Muscle layer of colon (tissue), 2 donors: ENCODE results near the gene IGFBP6.
"Not testable (repeated sequence)": the region's sequence is repeated elsewhere in the genome, so short reads cannot be mapped to it uniquely, and the experiment has no call there.

Experiments
- H3K27ac ChIP-seq: one replicate; pipeline ENCODE4 v1.7.0; 2013; ENCODE audit warnings: low read depth, mild to moderate bottlenecking, low read length, moderate library complexity
- H3K27me3 ChIP-seq, 2 donors: one replicate each; pipeline ENCODE4 v1.7.0; 2013; ENCODE audit warnings: low read length in 2 of 2, mild to moderate bottlenecking in 2 of 2; ENCODE audit not compliant: insufficient read depth in 2 of 2, control insufficient read depth in 1 of 2
- H3K36me3 ChIP-seq: one replicate; pipeline ENCODE4 v1.7.0; 2013; ENCODE audit warnings: mild to moderate bottlenecking, low read length; ENCODE audit not compliant: insufficient read depth
- H3K4me1 ChIP-seq: one replicate; pipeline ENCODE4 v1.7.0; 2013; ENCODE audit warnings: mild to moderate bottlenecking, low read length; ENCODE audit not compliant: insufficient read depth
- H3K4me3 ChIP-seq, 2 donors: one replicate each; pipeline ENCODE4 v1.7.0; 2013; ENCODE audit warnings: low read length in 2 of 2, low read depth in 1 of 2, mild to moderate bottlenecking in 1 of 2, moderate library complexity in 1 of 2
- H3K9ac ChIP-seq: one replicate; pipeline ENCODE4 v1.7.0; 2013; ENCODE audit warnings: low read length
- H3K9me3 ChIP-seq: one replicate; pipeline ENCODE4 v1.7.0; 2013; ENCODE audit warnings: mild to moderate bottlenecking, low read length
- donor health status: abdominal sarcoma.
- donor health status: Adenocarcinoma of cecum.

IGFBP6 gene

DNA sequence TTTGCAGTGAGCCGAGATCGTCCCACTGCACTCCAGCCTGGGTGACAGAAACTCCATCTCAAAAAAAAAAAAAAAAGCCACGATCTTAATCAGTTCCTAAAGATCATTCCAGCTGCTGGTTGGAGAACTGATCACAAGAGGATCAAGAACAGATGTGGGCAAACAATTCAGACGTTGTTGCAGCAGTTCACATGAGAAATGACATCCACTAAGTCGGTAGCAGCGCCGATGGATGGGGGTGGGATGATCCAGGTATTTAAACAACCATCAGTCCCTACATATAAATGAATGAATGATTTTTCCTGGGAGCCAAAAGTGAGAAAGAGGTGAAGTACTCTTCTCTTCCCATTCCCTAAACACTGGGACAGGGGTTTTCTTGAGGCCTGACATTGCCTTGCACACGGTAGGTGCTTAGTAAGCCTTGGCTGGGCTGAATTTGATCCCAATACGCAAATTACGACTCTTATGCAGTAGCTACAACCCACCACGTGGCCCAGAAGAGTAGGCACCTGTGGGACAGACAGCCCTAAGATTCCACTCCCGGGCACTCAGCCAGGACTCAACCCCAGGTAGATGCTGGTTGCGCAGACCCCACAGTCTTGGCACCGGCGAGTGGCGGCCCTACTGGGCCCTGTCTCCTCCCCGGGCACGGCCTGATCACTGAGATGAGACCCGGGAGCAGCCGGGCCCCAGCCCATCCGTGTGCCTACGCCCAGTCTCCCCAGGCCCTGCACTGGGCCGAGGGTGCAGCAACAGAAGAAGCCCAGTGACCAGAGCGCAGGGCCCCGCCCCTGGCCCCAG, 18.8 kb upstream of the IGFBP6 start:
- H3K4me3 ChIP-seq, result peak overlapping the region; percentile 74 to 84
- peaks cover 18% of the 10 kb centered on the region for H3K4me1 ChIP-seq
- H3K9ac ChIP-seq, result no peak overlapping the region
- H3K27ac ChIP-seq, result peak overlapping the region; percentile 89
- H3K36me3 ChIP-seq, result peaks cover 35% of the 10 kb centered on the region
- no peaks in the 10 kb centered on the region for H3K9me3 ChIP-seq
- H3K27me3 ChIP-seq, result no peaks in the 10 kb centered on the region

DNA sequence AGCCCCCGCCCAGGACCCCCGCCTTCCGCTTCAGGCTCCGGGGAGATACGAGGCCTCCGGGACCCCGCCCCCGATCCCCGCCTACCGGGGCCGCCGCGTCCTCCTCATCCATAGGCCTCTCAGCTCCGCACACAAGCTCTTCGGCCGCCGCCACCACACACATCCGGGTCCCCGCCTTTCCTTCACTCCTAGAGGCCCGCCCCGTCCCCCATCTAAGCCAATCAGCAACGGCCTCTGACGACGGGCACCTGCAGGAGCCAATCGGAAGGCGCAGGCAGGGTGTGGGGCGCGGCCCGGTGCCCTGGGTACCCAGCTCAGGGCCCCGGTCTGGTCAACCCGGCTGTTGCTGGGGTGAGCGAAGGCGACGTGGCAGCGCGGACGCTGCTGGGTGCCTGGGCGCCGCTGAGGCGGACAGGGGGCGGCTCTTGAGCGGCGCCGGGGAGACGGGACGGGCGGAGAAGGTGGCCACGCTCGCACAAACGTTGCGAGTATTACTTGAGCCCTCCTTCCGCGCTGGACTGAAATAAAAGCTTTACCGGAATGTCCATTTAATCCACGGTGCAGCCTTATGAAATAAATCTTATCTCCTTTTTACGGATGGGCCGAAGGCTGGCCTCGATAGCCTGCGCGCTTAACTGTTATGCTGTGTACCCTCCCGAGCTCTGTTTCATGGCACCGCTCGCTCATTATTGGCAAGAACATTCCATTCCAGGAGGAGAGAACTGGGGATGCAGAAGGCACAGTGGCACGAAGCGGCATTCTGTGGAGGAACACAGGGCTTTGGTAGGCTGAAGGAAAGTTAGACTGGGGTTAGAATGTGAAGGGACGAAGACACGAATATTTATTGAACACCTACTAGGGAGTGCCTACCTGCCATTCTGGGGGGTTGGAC, 18.0 kb upstream of the IGFBP6 start, which contains the start of gene SPRYD3:
Gene SPRYD3, minus strand, starts transcription at position 165 of the 892 bp plus-strand sequence. Its CDS starts 57 bp downstream, at position 108.
- peak within 1 kb of the TSS; percentile 54 for H3K9ac ChIP-seq
- no peaks in the 10 kb centered on the region for H3K9me3 ChIP-seq
- H3K4me3 ChIP-seq, result peak within 1 kb of the TSS; percentile 74 to 84
- peaks cover 27% of the 10 kb centered on the region for H3K36me3 ChIP-seq
- H3K27me3 ChIP-seq, result no peaks in the 10 kb centered on the region
- peaks cover 11% of the 10 kb centered on the region for H3K4me1 ChIP-seq
- H3K27ac ChIP-seq, result peak within 1 kb of the TSS; percentile 89

DNA sequence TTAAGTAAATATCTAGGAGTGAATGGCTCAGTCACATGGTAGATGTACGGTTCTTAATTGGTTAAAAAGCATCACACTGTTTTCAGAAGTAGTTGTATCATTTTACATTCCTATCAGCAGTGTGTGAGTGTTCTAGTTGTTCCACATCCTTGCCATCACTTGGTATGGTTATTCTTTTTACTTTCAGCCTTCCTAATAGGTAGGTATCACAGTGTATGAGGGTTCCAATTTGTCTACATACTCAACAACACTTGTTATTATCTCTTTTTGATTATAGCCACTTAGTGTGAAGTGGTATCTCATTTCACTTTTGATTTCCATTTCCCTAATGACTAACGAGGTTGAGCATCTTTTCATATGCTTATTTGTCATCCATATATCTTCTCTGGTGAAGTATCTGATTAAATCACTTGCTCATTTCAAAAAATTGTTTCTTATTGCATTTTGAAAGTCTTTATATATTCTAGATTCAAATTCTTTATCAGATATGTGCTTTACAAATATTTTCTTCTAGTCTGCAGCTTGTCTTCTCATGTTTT, 14.8 kb upstream of the IGFBP6 start:
- H3K27me3 ChIP-seq, result no peaks in the 10 kb centered on the region
- H3K4me1 ChIP-seq, result peaks cover 8% of the 10 kb centered on the region
- H3K9me3 ChIP-seq, result no peaks in the 10 kb centered on the region
- no peak overlapping the region for H3K9ac ChIP-seq
- no peak overlapping the region for H3K4me3 ChIP-seq
- no peak overlapping the region for H3K27ac ChIP-seq
- no peaks in the 10 kb centered on the region for H3K36me3 ChIP-seq

DNA sequence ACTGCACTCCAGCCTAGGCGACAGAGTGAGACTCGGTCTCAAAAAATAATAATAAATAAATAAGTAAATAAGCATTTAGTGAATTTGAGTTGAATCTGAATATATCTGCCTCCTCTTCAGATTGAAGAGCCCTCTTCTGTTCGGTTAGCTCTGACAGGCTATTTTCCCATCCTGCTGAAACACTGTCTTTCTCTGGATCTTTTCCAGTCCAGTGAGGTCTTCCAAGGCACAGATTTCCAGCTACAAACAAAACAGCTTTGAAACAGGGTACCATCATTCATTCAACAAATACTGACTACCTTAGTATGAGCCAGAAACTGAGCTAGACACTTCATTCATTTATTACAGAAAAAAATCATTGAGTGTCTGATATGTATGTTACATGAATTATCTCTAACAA, 11.1 kb upstream of the IGFBP6 start:
- no peaks in the 10 kb centered on the region for H3K36me3 ChIP-seq
- H3K9me3 ChIP-seq, result no peaks in the 10 kb centered on the region
- no peak overlapping the region for H3K4me3 ChIP-seq
- no peaks in the 10 kb centered on the region for H3K4me1 ChIP-seq
- H3K9ac ChIP-seq, result no peak overlapping the region
- no peak overlapping the region for H3K27ac ChIP-seq
- H3K27me3 ChIP-seq, result no peaks in the 10 kb centered on the region

DNA sequence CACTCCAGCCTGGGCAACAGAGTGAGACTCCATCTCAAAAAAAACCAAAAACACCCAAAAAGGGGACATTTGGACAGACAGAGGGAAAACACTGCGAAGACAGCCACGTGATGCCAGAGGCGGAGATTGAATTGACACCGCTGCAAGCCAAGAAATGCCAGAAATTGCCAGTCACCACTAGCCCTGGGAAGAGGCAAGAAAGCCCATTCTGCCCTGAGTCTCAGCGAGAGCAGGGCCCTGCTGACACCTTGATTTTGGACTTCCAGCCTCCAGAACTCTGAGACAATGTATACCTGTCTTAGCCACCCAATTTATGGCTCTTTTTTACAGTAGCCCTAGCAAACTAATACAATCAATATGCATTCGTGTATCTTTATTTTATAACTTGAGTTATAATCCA, 7.4 kb upstream of the IGFBP6 start:
- H3K9me3 ChIP-seq, result no peaks in the 10 kb centered on the region
- no peak overlapping the region for H3K27ac ChIP-seq
- H3K4me1 ChIP-seq, result no peaks in the 10 kb centered on the region
- no peaks in the 10 kb centered on the region for H3K36me3 ChIP-seq
- H3K9ac ChIP-seq, result no peak overlapping the region
- no peaks in the 10 kb centered on the region for H3K27me3 ChIP-seq
- no peak overlapping the region for H3K4me3 ChIP-seq

DNA sequence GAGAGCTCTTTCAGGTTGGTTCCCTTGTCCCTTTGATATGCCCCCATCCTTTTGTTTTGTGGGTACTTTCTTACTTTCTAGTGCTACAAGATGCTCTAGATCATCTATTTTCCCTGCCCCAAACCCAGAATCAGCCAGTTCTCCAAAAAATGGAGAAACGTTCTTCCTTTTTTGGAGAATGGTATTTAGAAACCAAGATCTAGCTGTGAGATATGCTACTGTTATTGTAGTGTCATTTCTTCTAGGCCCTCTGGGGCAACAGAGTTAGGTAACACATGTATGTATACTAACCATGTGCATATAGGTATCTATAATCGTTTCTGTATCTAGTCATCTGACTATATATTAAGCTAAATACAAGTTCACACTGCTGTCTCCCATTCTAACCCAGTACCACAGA, 6.9 kb upstream of the IGFBP6 start:
- H3K9ac ChIP-seq, result no peak overlapping the region
- H3K4me1 ChIP-seq, result no peaks in the 10 kb centered on the region
- H3K27ac ChIP-seq, result no peak overlapping the region
- no peaks in the 10 kb centered on the region for H3K27me3 ChIP-seq
- H3K9me3 ChIP-seq, result no peaks in the 10 kb centered on the region
- H3K36me3 ChIP-seq, result no peaks in the 10 kb centered on the region
- H3K4me3 ChIP-seq, result no peak overlapping the region

DNA sequence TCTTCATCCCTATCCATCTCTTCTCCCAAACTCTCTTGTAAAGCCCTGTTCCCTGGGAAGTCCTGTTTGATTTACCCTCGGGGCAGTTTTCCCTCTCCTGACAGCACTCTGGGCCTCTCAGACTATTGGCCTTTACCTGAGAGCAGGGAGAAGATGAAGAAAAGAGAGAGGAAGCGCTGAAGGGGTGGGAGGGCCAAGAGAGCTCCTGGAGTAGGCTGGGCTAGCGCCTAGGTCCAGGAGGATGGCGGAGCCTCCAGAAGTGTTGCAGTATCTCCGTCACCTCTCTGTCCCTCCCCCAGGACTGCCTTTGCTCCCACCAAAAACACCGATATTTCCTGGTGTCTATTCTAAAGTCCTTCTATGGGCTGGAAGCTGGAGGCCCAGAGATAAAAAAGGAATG, 5.7 kb upstream of the IGFBP6 start:
- no peaks in the 10 kb centered on the region for H3K36me3 ChIP-seq
- no peak overlapping the region for H3K9ac ChIP-seq
- H3K4me3 ChIP-seq, result no peak overlapping the region
- H3K27ac ChIP-seq, result no peak overlapping the region
- H3K9me3 ChIP-seq, result no peaks in the 10 kb centered on the region
- peaks cover under 1% of the 10 kb centered on the region for H3K4me1 ChIP-seq
- H3K27me3 ChIP-seq, result no peaks in the 10 kb centered on the region

DNA sequence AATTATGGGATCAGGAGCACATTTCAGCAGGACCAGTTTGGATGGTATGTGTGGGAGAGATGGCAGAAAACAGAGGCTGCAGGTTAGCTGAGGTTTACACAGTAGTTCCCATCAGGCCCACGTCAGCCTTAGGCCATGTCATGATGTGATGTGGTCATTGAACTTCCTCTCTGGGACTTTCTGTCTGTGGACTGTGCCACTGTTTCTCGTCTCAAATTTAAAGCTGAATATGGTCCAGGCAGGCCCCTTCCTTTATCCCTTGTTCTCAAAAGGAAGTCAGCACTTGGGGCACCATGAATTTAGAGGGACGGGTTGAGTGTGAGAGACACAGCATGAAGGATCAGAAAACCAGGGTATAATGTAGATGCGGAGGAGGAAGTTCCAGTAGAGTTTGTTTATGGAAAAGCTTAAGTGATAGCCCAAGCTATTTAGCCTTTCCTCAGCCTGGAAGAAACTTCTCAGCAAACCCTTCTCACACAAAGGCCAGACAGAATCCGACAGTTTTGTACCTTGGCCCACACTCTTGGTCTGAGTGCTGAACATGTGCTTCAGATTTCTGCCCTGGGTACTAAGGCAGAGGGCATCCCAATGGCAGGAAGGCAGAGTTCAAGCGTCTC, 3.6 kb upstream of the IGFBP6 start:
- Histone ChIP-seq H3K27me3 (no peaks in the 10 kb centered on the region), H3K9me3 (no peaks in the 10 kb centered on the region), H3K36me3 (no peaks in the 10 kb centered on the region), H3K27ac (no peak overlapping the region), H3K4me1 (peaks cover 12% of the 10 kb centered on the region), H3K9ac (no peak overlapping the region), H3K4me3 (no peak overlapping the region)

DNA sequence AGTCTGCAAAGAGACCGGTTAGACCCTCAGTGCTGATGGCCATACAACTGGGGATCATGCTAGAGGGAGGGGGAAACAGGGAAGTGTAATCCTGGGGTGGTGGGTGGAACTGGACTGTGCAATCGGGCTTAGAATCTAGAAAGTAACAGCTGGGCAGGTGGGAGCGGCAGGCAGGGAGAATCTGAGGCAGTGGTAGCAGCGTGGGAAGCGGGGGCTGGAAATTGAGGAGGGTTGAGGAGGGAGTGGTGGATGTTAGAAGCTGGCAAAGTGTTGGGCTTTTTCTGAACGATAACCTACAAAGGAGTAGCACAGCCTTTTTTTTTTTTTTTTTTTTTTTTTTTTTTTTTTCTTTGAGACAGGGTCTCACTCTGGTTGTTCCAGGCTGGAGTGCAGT, 3.1 kb upstream of the IGFBP6 start:
- peaks cover 16% of the 10 kb centered on the region for H3K4me1 ChIP-seq
- H3K36me3 ChIP-seq, result no peaks in the 10 kb centered on the region
- no peak overlapping the region for H3K4me3 ChIP-seq
- no peak overlapping the region for H3K27ac ChIP-seq
- no peaks in the 10 kb centered on the region for H3K27me3 ChIP-seq
- no peaks in the 10 kb centered on the region for H3K9me3 ChIP-seq
- no peak overlapping the region for H3K9ac ChIP-seq

DNA sequence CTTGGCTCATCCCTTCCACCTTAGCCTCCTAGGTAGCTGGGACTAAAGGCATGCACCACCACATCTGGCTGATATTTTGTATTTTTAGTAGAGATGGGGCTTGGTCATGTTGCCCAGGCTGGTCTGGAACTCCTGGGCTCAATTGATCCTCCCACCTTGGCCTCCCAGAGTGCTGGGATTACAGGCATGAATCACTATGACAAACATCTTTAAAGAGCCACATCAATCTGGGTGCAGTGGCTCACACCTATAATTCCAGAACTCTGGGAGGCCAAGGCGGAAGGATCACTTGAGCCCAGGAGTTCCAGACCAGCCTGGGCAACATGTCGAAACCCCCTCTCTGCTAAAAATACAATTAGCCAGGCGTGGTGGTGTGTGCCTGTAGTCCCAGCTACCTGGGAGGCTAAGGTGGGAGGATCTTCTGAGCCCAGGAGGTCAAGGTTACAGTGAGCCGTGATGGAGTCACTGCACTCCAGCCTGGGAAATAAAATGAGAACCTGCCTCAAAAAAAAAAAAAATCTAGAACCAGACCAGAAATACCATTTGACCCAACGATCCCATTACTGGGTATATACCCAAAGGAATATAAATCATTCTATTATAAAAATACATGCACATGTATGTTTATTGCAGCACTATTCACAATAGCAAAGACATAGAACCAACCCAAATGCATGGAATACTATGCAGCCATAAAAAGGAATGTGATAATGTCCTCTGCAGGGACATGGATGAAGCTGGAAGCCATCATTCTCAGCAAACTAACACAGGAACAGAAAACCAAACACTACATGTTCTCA, 2.5 kb upstream of the IGFBP6 start:
- H3K9ac ChIP-seq, H3K27me3 ChIP-seq, H3K27ac ChIP-seq, H3K4me3 ChIP-seq, H3K36me3 ChIP-seq, H3K9me3 ChIP-seq: not testable (repeated sequence)
- H3K4me1 ChIP-seq, result peaks cover 16% of the 10 kb centered on the region

DNA sequence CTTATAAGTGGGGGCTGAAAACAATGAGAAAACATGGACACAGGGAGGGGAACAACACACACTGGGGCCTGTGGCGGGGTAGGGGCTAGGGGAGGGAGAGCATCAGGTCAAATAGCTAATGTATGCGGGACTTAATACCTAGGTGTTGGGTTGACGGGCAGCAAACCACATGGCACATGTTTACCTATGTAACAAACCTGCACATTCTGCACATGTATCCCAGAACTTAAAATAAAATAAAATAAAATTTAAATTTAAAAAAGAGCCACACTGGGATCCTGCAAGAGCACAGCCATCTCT, 1.9 kb upstream of the IGFBP6 start:
- H3K9ac ChIP-seq, H3K4me3 ChIP-seq, H3K27ac ChIP-seq, H3K9me3 ChIP-seq, H3K27me3 ChIP-seq, H3K36me3 ChIP-seq: not testable (repeated sequence)
- peaks cover 16% of the 10 kb centered on the region for H3K4me1 ChIP-seq
